Bronchial epithelial cell (primary cell): Measurements from ENCODE around the gene POLR1H. TPM values are rescaled to one million over a fixed set of nuclear protein-coding genes. Genes with fewer than 3 reads are reported as not detected.

Experiments
- DNase-seq: peaks from one replicate; pipeline ENCODE4 v3.0.0-alpha.2; 2010; ENCODE audit warnings: low read depth
- FAIRE-seq: peaks from 2 replicates; lab custom pipeline; 2011; peaks lifted over from hg19 to GRCh38; lab: Jason Lieb, UNC
- H3K27me3 ChIP-seq: 2 replicates; pipeline ENCODE4 v1.5.1; 2011; ENCODE audit warnings: low read length; ENCODE audit not compliant: control insufficient read depth, insufficient read depth
- H3K36me3 ChIP-seq: 2 replicates; pipeline ENCODE4 v1.5.1; 2011; ENCODE audit warnings: low read length; ENCODE audit not compliant: control insufficient read depth, insufficient read depth
- H3K4me3 ChIP-seq: 2 replicates; pipeline ENCODE4 v1.5.1; 2011; ENCODE audit warnings: mild to moderate bottlenecking, low read depth, low read length, control low read depth
- total RNA-seq: library from RNA; depleted of rRNA; stranded (reverse); fragments of >200 nt; gene quantifications from 2 replicates; pipeline ENCODE4 v1.2.1, GENCODE V29; 2014
- TF ChIP-seq, protein P1 (sequence below): IDR thresholded peaks from 2 replicates; pipeline ENCODE4 v1.5.1; 2011; ENCODE audit warnings: mild to moderate bottlenecking, moderate library complexity, low read length, control low read depth, inconsistent platforms; ENCODE audit not compliant: insufficient read depth, severe bottlenecking

POLR1H gene
- total RNA-seq, 1 donor from 2014 or later: 62.1 TPM

DNA sequence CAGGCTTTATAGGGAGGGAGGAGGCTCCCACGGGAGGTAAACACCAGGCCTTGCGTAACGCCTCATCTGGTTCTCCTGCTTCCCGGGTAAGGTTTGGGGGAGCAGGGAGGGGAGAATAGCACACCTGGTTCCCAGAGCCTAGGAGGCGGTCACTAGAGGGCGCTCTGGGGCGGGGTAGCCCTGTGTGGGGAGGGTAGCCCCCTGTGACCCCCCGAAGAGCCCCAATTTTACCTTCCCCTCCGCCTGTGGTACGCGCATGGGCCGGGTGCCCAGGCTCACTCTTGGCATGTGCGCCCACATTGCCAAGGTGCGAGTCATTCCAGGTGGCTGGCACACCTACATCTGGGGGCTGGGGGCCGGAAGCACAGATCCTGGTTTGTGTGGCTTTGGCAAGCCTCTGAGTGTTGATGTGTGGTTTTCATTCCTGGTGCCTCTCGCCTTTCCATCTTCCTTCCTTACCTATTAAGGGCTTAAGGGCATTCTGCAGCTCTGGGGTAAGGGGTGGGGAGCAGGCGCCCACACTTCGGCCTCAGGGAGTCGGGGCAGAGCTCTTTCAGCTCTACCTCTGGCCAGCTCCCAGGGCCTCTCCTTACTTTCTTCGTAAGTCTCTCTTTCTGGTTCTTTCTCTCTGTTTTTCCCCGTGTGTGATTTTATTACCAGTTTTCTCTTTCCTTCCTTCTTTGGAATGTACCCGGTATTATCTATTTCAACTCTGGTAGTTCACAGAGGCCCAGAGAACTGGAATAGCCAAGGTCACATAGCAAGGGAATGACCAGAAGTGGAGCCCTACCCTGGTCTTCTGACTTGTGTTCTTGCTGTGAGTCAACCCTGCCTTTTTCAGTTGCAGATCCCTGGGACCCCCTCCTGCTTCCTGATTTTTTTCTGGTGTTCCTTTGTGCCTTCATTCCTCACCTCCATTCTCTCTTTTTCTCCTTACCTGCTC lies 15.0 kb downstream of the POLR1H start:
- Histone ChIP-seq H3K36me3 (peaks cover 8% of the 10 kb centered on the region), H3K4me3 (peak overlapping the region; percentile 83), H3K27me3 (peaks cover 5% of the 10 kb centered on the region)
- peak; percentile 83 for DNase-seq
- peak; percentile 52 for FAIRE-seq
- TF ChIP-seq, protein P1, sequence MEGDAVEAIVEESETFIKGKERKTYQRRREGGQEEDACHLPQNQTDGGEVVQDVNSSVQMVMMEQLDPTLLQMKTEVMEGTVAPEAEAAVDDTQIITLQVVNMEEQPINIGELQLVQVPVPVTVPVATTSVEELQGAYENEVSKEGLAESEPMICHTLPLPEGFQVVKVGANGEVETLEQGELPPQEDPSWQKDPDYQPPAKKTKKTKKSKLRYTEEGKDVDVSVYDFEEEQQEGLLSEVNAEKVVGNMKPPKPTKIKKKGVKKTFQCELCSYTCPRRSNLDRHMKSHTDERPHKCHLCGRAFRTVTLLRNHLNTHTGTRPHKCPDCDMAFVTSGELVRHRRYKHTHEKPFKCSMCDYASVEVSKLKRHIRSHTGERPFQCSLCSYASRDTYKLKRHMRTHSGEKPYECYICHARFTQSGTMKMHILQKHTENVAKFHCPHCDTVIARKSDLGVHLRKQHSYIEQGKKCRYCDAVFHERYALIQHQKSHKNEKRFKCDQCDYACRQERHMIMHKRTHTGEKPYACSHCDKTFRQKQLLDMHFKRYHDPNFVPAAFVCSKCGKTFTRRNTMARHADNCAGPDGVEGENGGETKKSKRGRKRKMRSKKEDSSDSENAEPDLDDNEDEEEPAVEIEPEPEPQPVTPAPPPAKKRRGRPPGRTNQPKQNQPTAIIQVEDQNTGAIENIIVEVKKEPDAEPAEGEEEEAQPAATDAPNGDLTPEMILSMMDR: peak; percentile 56

DNA sequence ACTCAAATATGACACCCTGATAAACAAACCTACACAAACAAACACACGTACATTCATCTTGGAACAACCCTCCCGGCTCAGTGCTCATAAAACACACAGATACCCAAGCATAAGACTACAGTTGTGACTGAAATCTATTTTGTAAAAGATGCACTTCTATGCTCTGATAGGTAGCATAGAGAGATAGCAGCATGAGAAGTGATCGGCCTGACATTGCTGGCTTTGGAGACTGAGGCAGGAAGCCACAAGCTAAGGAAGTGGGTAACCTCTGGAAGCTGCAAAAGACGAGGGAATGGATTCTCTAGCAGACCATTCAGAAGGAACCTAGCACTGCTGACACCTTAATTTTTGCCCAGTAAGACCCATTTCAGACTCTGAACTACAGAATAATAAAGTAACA lies 16.2 kb downstream of the POLR1H start:
- no peak for FAIRE-seq
- H3K4me3 ChIP-seq: no peak overlapping the region
- H3K27me3 ChIP-seq: peaks cover 5% of the 10 kb centered on the region
- peaks cover 3% of the 10 kb centered on the region for H3K36me3 ChIP-seq
- no peak for DNase-seq
- TF ChIP-seq, protein P1: no peak

DNA sequence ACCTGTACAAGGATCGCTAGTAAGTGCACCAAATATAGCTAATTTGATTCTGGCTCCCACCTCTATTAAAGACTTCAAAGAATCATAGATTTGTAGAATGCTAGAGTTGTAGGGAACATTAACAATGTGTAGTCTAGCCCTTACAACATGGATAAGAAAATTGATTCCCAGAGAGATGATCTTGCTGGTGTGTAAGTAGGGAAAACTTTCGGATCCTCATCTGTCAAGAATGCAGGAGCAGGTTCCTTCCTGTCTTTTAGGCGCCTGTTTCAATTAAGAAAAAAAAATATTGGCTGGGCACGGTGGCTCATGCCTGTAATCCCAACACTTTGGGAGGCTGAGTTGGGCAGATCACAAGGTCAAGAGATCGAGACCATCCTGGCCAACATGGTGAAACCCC lies 26.8 kb downstream of the POLR1H start:
- no peak for FAIRE-seq
- H3K36me3 ChIP-seq: no peaks in the 10 kb centered on the region
- peak; percentile 67 for DNase-seq
- H3K4me3 ChIP-seq: no peak overlapping the region
- no peaks in the 10 kb centered on the region for H3K27me3 ChIP-seq
- TF ChIP-seq, protein P1: no peak

DNA sequence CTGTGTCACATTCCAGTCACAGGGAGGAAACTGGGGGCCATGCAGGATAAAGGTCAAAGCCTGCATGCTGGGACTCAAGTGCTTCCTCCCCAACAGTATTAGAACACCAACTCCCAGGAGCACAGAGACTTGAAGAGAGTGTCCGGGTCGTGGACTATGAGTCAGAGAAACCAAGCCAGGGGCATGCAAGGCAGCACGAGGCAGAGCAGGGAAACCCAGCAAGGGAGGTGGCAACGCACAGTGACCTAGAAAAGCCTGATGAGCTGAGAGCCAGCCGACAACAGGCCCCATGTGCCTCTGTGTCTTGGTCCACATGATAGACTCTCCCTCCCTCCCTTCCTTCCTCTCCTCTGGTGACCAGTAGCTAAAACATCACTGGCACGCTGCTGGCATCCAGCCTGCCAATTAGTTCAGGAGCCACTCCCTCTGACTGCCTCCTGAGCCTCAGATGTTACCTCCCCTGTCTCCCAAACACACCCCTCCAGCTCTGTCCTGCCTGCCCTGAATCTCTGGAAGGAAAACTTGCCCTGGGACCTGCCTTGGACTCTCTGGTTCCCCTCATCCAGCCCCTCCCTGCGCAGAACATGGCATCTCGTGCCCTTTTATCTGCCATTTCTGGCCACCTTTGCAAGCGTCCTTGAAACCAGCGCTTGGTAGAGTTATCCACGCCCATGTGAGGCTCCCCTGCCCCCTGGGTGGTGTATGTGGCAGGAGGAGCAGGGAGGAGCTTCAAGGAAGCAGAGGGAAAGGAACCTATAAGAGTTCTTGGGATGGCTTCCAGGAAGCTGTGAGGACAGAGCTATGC lies 30.7 kb downstream of the POLR1H start:
- peak; percentile 68 for DNase-seq
- TF ChIP-seq, protein P1: no peak
- H3K36me3 ChIP-seq: no peaks in the 10 kb centered on the region
- no peak overlapping the region for H3K4me3 ChIP-seq
- peak; percentile 58 for FAIRE-seq
- H3K27me3 ChIP-seq: peaks cover 1% of the 10 kb centered on the region

DNA sequence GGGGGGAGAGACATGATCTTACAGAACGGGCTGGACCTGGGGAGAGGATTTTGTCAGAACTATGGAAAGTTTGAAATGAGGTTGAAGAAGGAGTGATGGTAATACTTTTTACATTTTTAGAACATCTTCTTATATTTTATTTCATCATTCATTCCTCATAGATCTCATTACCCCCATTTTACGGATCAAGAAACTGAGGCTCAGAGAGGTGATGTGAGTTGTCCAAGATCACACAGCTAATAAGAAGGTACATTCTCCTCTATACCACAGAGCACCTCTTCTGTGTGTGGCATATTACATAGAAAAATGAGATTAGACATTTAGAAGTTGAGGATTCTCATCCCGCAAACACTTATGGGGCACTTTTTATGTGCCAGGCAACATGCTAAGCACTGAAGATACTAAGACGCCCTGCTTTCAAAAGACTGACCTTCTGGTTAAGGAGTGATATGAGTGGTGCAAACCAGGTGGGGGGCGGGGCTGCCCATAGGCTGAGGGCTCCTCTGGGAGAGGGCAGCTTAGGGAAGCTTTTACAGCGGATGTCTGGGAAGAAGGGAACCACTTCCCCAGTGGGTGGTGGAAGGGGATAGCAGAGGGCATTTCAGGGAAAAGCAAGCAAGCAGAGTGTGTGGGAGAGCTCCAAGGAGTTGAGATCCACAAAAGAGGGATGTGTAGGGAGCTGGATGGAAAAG lies 31.9 kb downstream of the POLR1H start:
- TF ChIP-seq, protein P1: no peak
- DNase-seq (no peak), FAIRE-seq (no peak)
- H3K27me3 ChIP-seq: peaks cover 1% of the 10 kb centered on the region
- no peak overlapping the region for H3K4me3 ChIP-seq
- no peaks in the 10 kb centered on the region for H3K36me3 ChIP-seq
